Measurements from ENCODE around the gene MAPKBP1. TPM values are rescaled to one million over a fixed set of nuclear protein-coding genes. Genes with fewer than 3 reads are reported as not detected.

MAPKBP1 gene
- total RNA-seq, 2 donors from 2014 or later = 30.2 to 34.6 TPM

DNA sequence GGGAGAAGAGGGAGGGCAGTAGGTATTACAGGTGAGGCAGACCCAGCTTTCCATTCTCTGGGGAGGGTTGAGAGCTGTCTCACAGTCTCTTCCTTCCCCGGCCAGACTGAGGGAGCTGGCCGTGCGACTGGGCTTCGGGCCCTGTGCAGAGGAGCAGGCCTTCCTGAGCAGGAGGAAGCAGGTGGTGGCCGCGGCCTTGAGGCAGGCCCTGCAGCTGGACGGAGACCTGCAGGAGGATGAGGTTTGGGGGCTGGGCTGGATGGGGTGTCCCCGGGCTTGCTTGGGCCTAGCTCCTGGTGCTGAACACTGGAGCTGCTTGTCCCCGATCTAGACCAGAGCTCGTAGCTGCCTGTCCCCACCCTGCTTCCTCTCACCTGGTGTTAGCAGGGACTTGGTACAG is 69.3 kb downstream of the MAPKBP1 start:
- H3K36me3 Mint-ChIP-seq (ENCODE audit: low read depth) = peaks cover 5% of the 10 kb centered on the region
- no peak overlapping the region for H3K4me3 Mint-ChIP-seq
- ATAC-seq = no peak
- H3K9me3 ChIP-seq (ENCODE audit: control insufficient read depth, low read length, poor library complexity, severe bottlenecking) = no peaks in the 10 kb centered on the region
- peaks cover 3% of the 10 kb centered on the region for H3K4me1 Mint-ChIP-seq
- H3K27ac Mint-ChIP-seq = no peak overlapping the region
- H3K27me3 Mint-ChIP-seq = no peaks in the 10 kb centered on the region
- no peak for DNase-seq

DNA sequence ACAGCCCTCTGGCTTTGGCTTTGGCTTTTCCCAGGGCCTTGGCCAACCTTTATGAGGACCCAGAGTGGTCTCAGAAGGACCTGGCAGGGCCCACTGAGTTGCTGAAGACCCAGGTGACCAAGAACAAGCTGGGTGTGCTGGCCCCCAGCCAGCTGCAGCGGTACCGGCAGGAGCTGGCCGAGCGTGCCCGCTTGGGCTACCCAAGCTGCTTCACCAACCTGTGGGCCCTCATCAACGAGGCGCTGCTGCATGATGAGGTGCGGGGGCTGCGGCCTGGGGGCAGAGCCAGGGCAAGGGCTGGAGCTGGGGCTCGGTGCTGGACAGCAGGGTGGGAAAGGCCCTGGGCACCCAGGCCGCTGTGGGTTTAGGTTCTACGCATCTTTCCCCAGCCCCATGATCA is 70.5 kb downstream of the MAPKBP1 start:
- no peak overlapping the region for H3K4me3 Mint-ChIP-seq
- DNase-seq (no peak), ATAC-seq (no peak)
- H3K9me3 ChIP-seq (ENCODE audit: control insufficient read depth, low read length, poor library complexity, severe bottlenecking) = no peaks in the 10 kb centered on the region
- H3K27me3 Mint-ChIP-seq = no peaks in the 10 kb centered on the region
- no peak overlapping the region for H3K27ac Mint-ChIP-seq
- H3K4me1 Mint-ChIP-seq = peaks cover 6% of the 10 kb centered on the region
- H3K36me3 Mint-ChIP-seq (ENCODE audit: low read depth) = peaks cover 5% of the 10 kb centered on the region

DNA sequence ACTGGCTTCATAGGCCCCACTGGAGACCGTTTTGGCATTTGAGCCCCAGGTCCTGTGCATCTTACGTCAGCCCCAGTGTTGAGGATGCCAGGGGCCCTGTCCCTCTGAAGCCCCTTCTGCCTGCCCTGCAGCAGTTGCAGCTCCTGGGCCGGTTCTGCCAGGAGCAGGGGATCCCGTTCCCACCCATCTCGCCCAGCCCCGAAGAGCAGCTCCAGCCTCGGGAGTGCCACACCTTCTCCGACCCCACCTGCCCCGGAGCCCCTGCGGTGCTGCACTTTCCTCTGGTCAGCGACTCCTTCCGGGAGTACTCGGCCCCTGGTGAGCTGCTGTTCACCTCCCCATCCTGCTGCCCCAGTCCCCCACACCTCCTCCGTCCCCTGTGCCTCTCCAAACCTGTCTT is 72.9 kb downstream of the MAPKBP1 start:
- peaks cover 6% of the 10 kb centered on the region for H3K4me1 Mint-ChIP-seq
- ATAC-seq (no peak), DNase-seq (no peak)
- H3K27me3 Mint-ChIP-seq = no peaks in the 10 kb centered on the region
- no peaks in the 10 kb centered on the region for H3K9me3 ChIP-seq (ENCODE audit: control insufficient read depth, low read length, poor library complexity, severe bottlenecking)
- H3K36me3 Mint-ChIP-seq (ENCODE audit: low read depth) = peaks cover 5% of the 10 kb centered on the region
- no peak overlapping the region for H3K4me3 Mint-ChIP-seq
- no peak overlapping the region for H3K27ac Mint-ChIP-seq

DNA sequence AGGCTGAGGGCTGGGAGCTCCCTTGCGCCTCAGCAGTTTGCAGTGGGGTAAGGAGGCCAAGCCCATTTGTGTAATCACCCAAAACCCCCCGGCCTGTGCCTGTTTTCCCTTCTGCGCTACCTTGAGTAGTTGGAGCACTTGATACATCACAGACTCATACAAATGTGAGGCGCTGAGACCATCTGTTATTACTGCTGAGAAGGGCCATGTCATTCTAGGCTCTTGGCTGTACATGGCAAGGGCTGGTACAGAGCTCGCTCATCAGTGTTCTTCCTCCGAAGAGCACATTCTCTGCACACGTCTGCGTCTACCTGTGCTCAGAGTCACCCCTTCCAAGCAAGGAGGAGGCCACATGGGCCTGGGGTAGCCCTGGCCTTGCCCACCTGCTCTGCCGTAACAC is 73.7 kb downstream of the MAPKBP1 start:
- Mint-ChIP-seq H3K27ac (no peak overlapping the region), H3K4me3 (no peak overlapping the region), H3K4me1 (peaks cover 6% of the 10 kb centered on the region), H3K36me3 (ENCODE audit: low read depth) (peaks cover 5% of the 10 kb centered on the region), H3K27me3 (no peaks in the 10 kb centered on the region)
- H3K9me3 ChIP-seq (ENCODE audit: control insufficient read depth, low read length, poor library complexity, severe bottlenecking) = no peaks in the 10 kb centered on the region
- DNase-seq (no peak), ATAC-seq (no peak)

DNA sequence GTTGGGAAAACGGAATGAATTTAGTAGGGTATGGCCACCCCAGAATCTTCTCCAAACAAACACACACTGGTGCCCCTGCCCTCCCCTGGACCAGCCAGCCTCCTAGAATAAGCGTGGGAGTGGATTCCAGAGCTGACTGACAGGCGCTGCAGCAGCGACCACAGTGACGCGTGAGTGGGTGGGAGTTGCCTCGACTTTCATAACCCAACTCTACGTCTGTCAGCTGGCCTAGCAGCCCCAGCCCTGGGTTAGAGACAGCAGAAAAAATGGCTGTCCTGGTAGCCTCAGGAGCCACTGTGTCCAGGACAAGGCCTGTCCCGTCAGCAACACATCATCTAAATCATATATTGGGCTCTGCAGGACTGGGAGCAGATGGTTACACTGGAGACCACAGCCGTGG is 74.3 kb downstream of the MAPKBP1 start:
- peaks cover 5% of the 10 kb centered on the region for H3K36me3 Mint-ChIP-seq (ENCODE audit: low read depth)
- DNase-seq = no peak

DNA sequence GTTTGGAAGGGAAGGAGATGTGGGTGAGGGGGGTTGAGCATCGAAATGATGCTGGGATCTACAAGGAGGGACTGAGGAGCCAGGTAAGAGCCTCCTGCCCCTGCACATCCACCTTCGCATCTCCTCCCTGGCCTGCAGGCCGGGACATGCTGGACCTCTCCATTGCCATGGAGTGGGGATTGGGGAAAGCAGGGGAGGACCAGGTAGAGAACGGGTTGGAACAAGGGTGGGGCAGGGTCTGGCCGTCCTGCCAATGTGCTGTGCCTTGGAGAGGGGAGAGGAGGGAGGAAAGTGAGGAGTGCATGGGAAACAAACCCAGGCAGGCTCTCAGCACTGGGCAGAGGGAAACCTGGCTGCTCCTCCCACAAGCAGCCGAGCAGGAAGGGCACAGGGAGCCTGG is 74.9 kb downstream of the MAPKBP1 start:
- Mint-ChIP-seq H3K36me3 (ENCODE audit: low read depth) (peaks cover 5% of the 10 kb centered on the region), H3K4me3 (no peak overlapping the region), H3K4me1 (peaks cover 6% of the 10 kb centered on the region), H3K27ac (no peak overlapping the region), H3K27me3 (no peaks in the 10 kb centered on the region)
- H3K9me3 ChIP-seq (ENCODE audit: control insufficient read depth, low read length, poor library complexity, severe bottlenecking) = no peaks in the 10 kb centered on the region
- DNase-seq = no peak
- no peak for ATAC-seq

More for the DNA sequence above, 74.3 kb downstream of the MAPKBP1 start:
- Mint-ChIP-seq H3K4me3 (no peak overlapping the region), H3K27me3 (no peaks in the 10 kb centered on the region), H3K27ac (no peak overlapping the region), H3K4me1 (peaks cover 6% of the 10 kb centered on the region)
- no peaks in the 10 kb centered on the region for H3K9me3 ChIP-seq (ENCODE audit: control insufficient read depth, low read length, poor library complexity, severe bottlenecking)
- no peak for ATAC-seq

DNA sequence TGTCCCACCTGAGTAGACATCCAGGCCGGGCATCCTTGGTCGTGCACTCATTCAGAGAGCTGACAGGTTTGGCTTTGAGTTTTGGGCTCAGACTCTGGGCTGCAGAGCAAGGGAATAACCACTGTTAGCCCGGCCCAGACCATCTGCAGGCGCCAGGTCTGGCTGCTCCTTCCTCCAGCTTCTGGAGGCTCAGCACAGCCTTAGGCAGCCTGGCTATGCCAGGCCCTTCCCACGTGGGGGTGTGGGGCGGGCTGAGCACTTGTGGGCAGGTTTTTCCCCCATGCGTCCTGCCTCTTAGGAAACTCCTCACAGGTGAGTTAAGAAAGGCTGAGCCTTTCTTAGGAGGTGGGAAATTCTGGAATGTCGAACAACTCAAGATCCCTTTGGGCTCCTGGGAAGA is 75.6 kb downstream of the MAPKBP1 start:
- no peak for ATAC-seq
- H3K4me3 Mint-ChIP-seq = no peak overlapping the region
- H3K27me3 Mint-ChIP-seq = no peaks in the 10 kb centered on the region

DNA sequence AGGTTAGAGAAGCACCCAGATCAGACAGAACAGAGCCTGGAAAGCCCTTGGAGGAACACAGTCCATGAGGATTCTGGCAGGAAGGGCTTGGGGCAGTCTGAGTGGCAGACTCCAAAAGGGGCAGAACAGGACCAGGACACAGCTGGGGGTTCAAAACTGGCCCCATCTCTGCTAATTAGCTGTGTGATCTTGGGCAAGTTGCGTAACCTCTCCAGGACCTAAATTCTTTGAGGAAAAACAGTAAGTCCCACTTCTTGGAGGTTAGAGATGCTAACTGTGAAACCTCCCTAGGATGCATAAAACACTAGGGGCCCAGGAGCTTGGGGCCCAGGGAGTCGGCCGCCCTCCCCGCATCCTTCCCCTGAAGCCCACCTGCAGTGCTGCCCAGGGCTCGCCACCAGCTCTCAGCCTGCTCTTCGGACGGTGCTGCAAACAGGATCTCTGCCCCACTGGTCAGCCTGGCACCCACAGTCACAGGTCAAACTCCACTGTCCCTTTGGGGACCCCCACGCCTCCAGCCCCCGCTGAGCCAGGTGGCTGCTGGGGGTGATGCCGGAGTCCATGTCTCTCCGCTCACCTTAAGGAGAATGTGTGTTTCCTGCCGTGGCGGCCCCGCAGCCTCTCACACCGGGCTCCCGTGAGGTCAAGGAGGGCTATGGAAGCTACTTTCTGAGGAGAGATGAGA is 76.3 kb downstream of the MAPKBP1 start:
- H3K9me3 ChIP-seq (ENCODE audit: control insufficient read depth, low read length, poor library complexity, severe bottlenecking) = no peaks in the 10 kb centered on the region
- no peak for ATAC-seq
- H3K27ac Mint-ChIP-seq = no peak overlapping the region

More for the DNA sequence above, 75.6 kb downstream of the MAPKBP1 start:
- DNase-seq = no peak
- H3K9me3 ChIP-seq (ENCODE audit: control insufficient read depth, low read length, poor library complexity, severe bottlenecking) = no peaks in the 10 kb centered on the region
- Mint-ChIP-seq H3K27ac (no peak overlapping the region), H3K36me3 (ENCODE audit: low read depth) (peaks cover 5% of the 10 kb centered on the region), H3K4me1 (peaks cover 6% of the 10 kb centered on the region)

DNA sequence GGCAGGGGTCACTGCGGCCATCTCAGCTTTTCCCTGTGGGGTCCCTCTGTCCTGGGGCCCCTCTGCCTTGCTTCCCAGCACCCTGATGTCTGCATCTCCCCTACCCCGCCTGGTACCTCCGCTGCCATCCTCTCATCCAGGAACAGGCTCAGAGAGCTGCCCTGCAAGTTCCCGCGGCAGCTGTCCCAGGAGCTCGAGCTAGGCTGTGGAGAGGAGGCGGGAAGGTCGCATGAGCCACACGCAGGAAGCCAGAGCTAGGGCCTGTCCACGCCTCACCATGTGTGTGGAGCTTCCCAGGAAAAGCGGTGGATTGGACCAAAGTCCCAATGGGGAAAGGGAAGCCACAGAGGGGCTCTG is 76.9 kb downstream of the MAPKBP1 start:
- Mint-ChIP-seq H3K36me3 (ENCODE audit: low read depth) (peaks cover 5% of the 10 kb centered on the region), H3K27ac (no peak overlapping the region), H3K4me3 (no peak overlapping the region), H3K4me1 (peaks cover 6% of the 10 kb centered on the region), H3K27me3 (no peaks in the 10 kb centered on the region)
- ATAC-seq (no peak), DNase-seq (no peak)
- H3K9me3 ChIP-seq (ENCODE audit: control insufficient read depth, low read length, poor library complexity, severe bottlenecking) = no peaks in the 10 kb centered on the region

More for the DNA sequence above, 76.3 kb downstream of the MAPKBP1 start:
- Mint-ChIP-seq H3K4me1 (peaks cover 6% of the 10 kb centered on the region), H3K36me3 (ENCODE audit: low read depth) (peaks cover 5% of the 10 kb centered on the region), H3K4me3 (no peak overlapping the region), H3K27me3 (no peaks in the 10 kb centered on the region)
- no peak for DNase-seq

DNA sequence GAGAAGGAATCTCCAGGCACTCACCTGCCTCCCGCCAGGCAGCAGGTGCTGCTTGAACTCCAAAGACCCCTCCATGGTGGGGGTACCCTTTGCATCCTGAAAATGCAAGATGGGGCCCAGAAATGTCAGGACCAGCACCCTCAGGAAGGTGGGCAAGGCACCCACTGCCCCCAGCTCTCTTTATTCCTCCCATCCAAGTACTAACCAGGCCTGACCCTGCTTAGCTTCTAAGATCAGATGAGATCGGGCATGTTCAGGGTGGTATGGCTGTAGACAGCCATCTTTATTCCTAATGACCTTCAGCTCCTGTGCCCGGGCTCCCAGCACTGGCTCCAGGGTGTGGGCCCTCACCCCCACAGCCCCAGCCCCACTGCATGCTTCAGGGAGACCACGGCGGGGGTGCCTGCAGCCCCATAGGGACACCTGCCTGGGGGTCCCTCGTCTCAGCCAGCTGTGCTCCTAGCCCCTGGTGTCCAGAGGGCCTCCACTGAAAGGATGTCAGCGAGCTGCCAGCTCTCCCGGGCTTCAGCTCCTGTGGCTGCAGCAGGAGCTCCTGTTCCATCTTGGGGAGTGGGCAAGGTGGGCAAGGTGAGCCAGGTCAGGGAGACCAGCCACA is 77.6 kb downstream of the MAPKBP1 start:
- H3K27me3 Mint-ChIP-seq = no peaks in the 10 kb centered on the region
- H3K27ac Mint-ChIP-seq = no peak overlapping the region
- H3K36me3 Mint-ChIP-seq (ENCODE audit: low read depth) = peaks cover 5% of the 10 kb centered on the region
- peaks cover 6% of the 10 kb centered on the region for H3K4me1 Mint-ChIP-seq
- H3K9me3 ChIP-seq (ENCODE audit: control insufficient read depth, low read length, poor library complexity, severe bottlenecking) = no peaks in the 10 kb centered on the region
- no peak for ATAC-seq
- H3K4me3 Mint-ChIP-seq = no peak overlapping the region
- no peak for DNase-seq

DNA sequence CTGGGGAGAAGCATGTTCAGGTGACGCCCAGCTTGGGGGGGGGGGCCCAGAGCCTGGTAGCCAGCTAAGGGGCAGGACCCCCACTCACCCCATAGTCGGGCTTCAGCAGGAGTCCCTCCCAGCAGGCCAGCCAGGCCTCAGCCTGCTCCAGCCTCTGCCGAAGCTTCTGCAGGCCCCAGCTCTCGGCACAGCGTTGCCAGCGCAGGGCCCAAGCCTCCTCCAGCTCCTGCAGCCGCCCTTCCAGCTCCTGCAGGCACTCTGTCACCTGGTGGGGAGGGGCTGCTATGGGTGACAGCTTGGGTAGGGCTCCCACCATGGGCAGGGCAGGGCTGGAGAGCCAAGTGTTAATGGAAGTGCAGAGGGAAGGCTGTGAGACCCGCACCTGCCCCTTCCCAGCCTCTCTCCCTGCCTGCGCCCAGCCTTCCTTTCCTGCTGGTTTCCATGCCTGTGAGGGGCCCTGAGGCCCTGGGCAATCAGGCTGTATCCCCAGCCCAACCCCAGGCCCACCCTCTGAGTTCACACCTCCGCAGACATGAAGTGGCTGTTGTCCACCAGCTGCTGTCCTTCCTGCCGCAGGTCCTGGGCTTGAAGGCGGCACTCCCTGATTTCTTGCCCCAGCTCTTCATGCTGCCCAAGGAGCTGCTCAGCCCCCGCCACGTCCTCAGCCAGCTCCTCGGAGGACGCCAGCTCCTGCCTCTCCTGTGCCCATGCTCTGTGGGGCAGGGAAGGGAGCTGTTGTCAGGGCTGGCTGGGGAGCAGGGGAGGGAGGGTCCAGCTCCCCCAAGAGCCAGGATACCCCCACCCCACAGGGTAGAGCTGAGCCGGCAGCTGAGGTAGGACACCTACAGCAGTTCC is 78.7 kb downstream of the MAPKBP1 start:
- H3K36me3 Mint-ChIP-seq (ENCODE audit: low read depth) = no peaks in the 10 kb centered on the region
- H3K27me3 Mint-ChIP-seq = no peaks in the 10 kb centered on the region
- H3K4me3 Mint-ChIP-seq = no peak overlapping the region
- no peaks in the 10 kb centered on the region for H3K9me3 ChIP-seq (ENCODE audit: control insufficient read depth, low read length, poor library complexity, severe bottlenecking)
- peaks cover 6% of the 10 kb centered on the region for H3K4me1 Mint-ChIP-seq
- DNase-seq (no peak), ATAC-seq (no peak)
- no peak overlapping the region for H3K27ac Mint-ChIP-seq

DNA sequence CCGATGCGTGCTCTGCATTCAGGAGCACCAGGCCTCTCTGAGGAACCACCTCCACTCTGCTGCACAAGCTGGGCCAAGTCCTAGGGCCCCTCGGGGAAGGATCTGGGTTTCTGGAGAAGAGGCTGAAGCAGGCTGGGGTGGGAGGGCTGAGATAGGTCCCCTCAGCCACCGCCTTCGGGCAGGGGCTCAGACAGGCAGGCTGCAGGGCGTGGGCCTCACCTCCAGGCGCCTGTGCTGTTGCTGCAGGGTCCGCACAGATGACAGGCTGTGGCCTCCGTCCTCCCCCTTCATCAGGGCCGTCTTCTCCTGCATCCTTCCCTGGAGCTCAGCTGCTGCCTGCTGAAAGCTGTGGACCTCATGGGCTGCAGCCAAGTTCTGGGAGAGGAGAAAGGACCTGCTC is 79.5 kb downstream of the MAPKBP1 start:
- no peak overlapping the region for H3K4me3 Mint-ChIP-seq
- DNase-seq (no peak), ATAC-seq (no peak)
- H3K36me3 Mint-ChIP-seq (ENCODE audit: low read depth) = no peaks in the 10 kb centered on the region
- no peaks in the 10 kb centered on the region for H3K27me3 Mint-ChIP-seq
- H3K27ac Mint-ChIP-seq = no peak overlapping the region
- H3K9me3 ChIP-seq (ENCODE audit: control insufficient read depth, low read length, poor library complexity, severe bottlenecking) = no peaks in the 10 kb centered on the region
- H3K4me1 Mint-ChIP-seq = peaks cover 3% of the 10 kb centered on the region

DNA sequence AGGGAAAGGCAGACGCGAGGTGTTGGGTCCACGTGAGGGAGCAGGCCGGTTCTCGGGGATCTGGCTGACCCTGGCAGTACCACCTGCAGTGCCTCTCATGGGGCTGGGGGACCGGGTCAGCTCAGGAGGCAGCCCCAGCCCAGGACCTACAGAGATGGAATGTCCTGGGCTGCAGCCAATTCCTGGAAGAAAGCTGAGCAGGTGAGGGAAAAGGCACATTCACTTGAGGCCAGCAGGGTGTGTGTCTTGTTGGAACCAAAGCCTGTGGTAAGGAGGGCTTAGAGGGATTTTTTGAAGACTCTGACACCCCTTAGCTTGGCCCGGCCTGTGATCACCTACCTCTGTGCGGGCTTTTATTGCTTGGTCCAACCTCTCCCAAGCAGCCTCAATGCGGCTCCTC is 80.2 kb downstream of the MAPKBP1 start:
- H3K9me3 ChIP-seq (ENCODE audit: control insufficient read depth, low read length, poor library complexity, severe bottlenecking) = no peaks in the 10 kb centered on the region
- H3K4me3 Mint-ChIP-seq = no peak overlapping the region
- no peak overlapping the region for H3K27ac Mint-ChIP-seq
- H3K4me1 Mint-ChIP-seq = no peaks in the 10 kb centered on the region
- ATAC-seq (no peak), DNase-seq (no peak)
- no peaks in the 10 kb centered on the region for H3K27me3 Mint-ChIP-seq
- H3K36me3 Mint-ChIP-seq (ENCODE audit: low read depth) = no peaks in the 10 kb centered on the region

Data from T-helper 17 cell (primary cell).